D721Med (cell line): ENCODE data around the gene GCN1.

Experiments used
- DNase-seq: peaks from one replicate; pipeline ENCODE4 v3.0.0; 2011; ENCODE audit warnings: low spot score; ENCODE audit not compliant: insufficient read length
- FAIRE-seq: peaks from 2 replicates; lab custom pipeline; 2011; peaks lifted over from hg19 to GRCh38; lab: Jason Lieb, UNC
- TF ChIP-seq, protein P1 (sequence below): IDR thresholded peaks from 2 replicates; pipeline ENCODE4 v1.5.1; 2012; ENCODE audit warnings: mild to moderate bottlenecking, control low read depth; ENCODE audit not compliant: insufficient read depth; ENCODE audit errors: missing control alignments

Gene GCN1

GRCh38 chr12:120092551-120093335 is 101.8 kb downstream of the GCN1 start:
- TF ChIP-seq, protein P1, sequence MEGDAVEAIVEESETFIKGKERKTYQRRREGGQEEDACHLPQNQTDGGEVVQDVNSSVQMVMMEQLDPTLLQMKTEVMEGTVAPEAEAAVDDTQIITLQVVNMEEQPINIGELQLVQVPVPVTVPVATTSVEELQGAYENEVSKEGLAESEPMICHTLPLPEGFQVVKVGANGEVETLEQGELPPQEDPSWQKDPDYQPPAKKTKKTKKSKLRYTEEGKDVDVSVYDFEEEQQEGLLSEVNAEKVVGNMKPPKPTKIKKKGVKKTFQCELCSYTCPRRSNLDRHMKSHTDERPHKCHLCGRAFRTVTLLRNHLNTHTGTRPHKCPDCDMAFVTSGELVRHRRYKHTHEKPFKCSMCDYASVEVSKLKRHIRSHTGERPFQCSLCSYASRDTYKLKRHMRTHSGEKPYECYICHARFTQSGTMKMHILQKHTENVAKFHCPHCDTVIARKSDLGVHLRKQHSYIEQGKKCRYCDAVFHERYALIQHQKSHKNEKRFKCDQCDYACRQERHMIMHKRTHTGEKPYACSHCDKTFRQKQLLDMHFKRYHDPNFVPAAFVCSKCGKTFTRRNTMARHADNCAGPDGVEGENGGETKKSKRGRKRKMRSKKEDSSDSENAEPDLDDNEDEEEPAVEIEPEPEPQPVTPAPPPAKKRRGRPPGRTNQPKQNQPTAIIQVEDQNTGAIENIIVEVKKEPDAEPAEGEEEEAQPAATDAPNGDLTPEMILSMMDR: no peak
- FAIRE-seq (no peak), DNase-seq (no peak)

- no peak for FAIRE-seq
- no peak for DNase-seq
- TF ChIP-seq, protein P1: no peak
These were observed 103.0 kb downstream of the GCN1 start for GRCh38 chr12:120091371-120092090.

GRCh38 chr12:120090626-120091295 is 103.8 kb downstream of the GCN1 start:
- DNase-seq (no peak), FAIRE-seq (no peak)
- TF ChIP-seq, protein P1: no peak

DNA sequence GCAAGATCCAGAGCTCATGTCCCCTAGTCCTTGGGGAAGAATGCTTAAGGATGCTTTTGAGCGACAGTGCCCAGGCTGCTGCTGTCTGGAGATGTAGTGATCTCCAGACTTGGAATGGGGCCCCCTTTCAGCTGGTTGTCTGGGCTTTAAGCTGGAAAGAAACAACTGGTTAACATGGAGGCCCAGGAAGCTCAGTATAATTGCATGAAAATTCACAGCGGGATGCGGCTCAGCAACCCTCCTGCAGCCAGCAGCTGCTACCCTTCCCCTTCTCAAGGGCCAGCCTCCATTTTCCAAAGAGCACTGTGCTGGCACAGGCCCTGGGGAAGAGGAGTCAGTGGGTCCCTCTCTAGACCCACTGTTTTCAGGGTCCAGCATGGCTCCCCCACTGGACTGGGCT is 104.3 kb downstream of the GCN1 start:
- TF ChIP-seq, protein P1: no peak
- DNase-seq (no peak), FAIRE-seq (no peak)

DNA sequence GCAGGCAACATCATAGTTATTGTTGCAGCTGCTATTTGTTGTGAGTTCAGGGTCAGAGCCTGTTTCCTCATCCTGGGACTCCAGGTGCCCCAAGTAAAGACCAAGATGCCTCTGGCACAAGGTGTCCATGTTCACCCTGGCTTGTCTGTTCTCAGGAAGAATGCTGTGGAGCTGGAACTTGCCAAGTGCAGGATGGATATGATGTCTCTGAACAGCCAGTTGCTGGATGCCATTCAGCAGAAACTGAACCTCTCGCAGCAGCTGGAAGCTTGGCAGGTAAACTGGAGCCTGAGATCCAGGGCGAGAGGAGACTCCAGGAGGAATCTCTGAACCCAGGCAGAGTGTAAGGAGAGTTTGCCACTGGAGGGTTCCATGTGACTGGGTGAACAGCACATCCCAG is 104.7 kb downstream of the GCN1 start:
- no peak for DNase-seq
- no peak for FAIRE-seq

DNA sequence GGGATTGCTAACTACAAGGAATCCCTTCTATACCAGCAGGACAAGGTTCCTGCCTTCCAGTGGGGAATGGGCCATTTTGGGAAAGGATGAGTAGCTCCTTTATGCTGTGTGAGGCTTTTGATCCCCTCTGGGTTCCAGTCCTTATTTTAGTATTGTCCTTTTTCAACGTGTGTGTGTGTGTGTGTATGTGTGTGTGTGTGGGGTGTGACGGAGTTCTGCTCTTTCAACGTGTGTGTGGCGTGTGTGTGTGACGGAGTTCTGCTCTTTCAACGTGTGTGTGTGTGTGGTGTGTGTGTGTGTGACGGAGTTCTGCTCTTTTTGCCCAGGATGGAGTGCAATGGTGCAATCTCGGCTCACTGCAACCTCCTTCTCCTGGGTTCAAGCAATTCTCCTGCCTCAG is 105.4 kb downstream of the GCN1 start:
- TF ChIP-seq, protein P1: no peak
- FAIRE-seq: no peak
- DNase-seq: no peak

More for the DNA sequence above, 104.7 kb downstream of the GCN1 start:
- TF ChIP-seq, protein P1: no peak
